H1 (cell line): ENCODE measurements around the gene KRT1. TPM values are rescaled to one million over a fixed set of nuclear protein-coding genes. Genes with fewer than 3 reads are reported as not detected.

ENCODE experiments used
- CTCF ChIA-PET: fragments of 300-600 bp; sonication (Branson Sonifier 250); formaldehyde crosslinking; loops from one replicate; lab custom pipeline; 2021; ENCODE audit not compliant: partially characterized antibody; lab: Charles Lee
- POLR2A ChIA-PET: fragments of 300-600 bp; sonication (Branson Sonifier 250); formaldehyde crosslinking; loops from one replicate; lab custom pipeline; 2021; ENCODE audit warnings: inconsistent platforms; ENCODE audit not compliant: partially characterized antibody; lab: Charles Lee
- DNase-seq, 2 experiments: peaks; one replicate each; pipeline versions ENCODE4 v3.0.0 to v3.0.0-alpha.2; 2010 to 2022; ENCODE audit warnings: low spot score in 2 of 2, low read depth in 1 of 2, mixed read lengths in 1 of 2
- FAIRE-seq: peaks from 2 replicates; lab custom pipeline; 2011; peaks lifted over from hg19 to GRCh38; lab: Jason Lieb, UNC
- H2AFZ ChIP-seq: 2 replicates; pipeline ENCODE4 v1.8.1; 2012; ENCODE audit warnings: low read length, inconsistent platforms
- H2AK5ac ChIP-seq: 2 replicates; pipeline ENCODE4 v1.6.1; 2013; ENCODE audit warnings: low read depth, low read length
- H2BK120ac ChIP-seq: replicated peaks from 2 replicates; pipeline ENCODE3; 2013; ENCODE audit warnings: low read depth, low read length, inconsistent platforms
- H2BK12ac ChIP-seq: 2 replicates; pipeline ENCODE4 v1.6.1; 2013; ENCODE audit warnings: low read depth, low read length
- H2BK15ac ChIP-seq: 2 replicates; pipeline ENCODE4 v1.6.1; 2013; ENCODE audit warnings: low read length
- H2BK20ac ChIP-seq: 2 replicates; pipeline ENCODE4 v1.6.1; 2013; ENCODE audit warnings: low read length
- H2BK5ac ChIP-seq: 2 replicates; pipeline ENCODE4 v1.6.1; 2013; ENCODE audit warnings: low read depth, low read length
- H3K14ac ChIP-seq: 2 replicates; pipeline ENCODE4 v1.6.1; 2013; ENCODE audit warnings: inconsistent platforms; ENCODE audit not compliant: insufficient read length
- H3K18ac ChIP-seq: 2 replicates; pipeline ENCODE4 v1.6.1; 2013; ENCODE audit warnings: low read length; ENCODE audit errors: extremely low read depth
- H3K23ac ChIP-seq: 2 replicates; pipeline ENCODE4 v1.6.1; 2013; ENCODE audit warnings: inconsistent platforms; ENCODE audit not compliant: insufficient read length
- H3K23me2 ChIP-seq: 2 replicates; pipeline ENCODE4 v1.6.1; 2013; ENCODE audit warnings: low read depth, low read length
- H3K27ac ChIP-seq: 2 replicates; pipeline ENCODE4 v1.6.1; 2011; ENCODE audit warnings: low read depth, low read length, inconsistent platforms
- H3K27me3 ChIP-seq, 4 experiments: replicated peaks in 1 of 4; 1 replicate in 1 of 4; 2 replicates in 3 of 4; pipeline versions ENCODE4 v1.6.1 to v1.8.1; 2011 to 2013; ENCODE audit warnings: low read length in 3 of 4, mild to moderate bottlenecking in 3 of 4, inconsistent platforms in 2 of 4, mixed read lengths in 2 of 4, moderate library complexity in 1 of 4; ENCODE audit not compliant: control insufficient read depth in 3 of 4, insufficient read depth in 3 of 4; ENCODE audit errors: extremely low read depth in 1 of 4
- H3K36me3 ChIP-seq, 4 experiments: 2 replicates each; pipeline versions ENCODE4 v1.6.1 to v1.8.1; 2011 to 2013; ENCODE audit warnings: mild to moderate bottlenecking in 4 of 4, low read length in 3 of 4, moderate library complexity in 2 of 4, control low read depth in 1 of 4, inconsistent platforms in 1 of 4; ENCODE audit not compliant: insufficient read depth in 4 of 4, control insufficient read depth in 2 of 4
- H3K4ac ChIP-seq: replicated peaks from 2 replicates; pipeline ENCODE3; 2013; ENCODE audit warnings: low read length, low read depth, mixed read lengths, inconsistent platforms; ENCODE audit not compliant: insufficient read length
- H3K4me1 ChIP-seq, 4 experiments: replicated peaks in 1 of 4; 1 replicate in 1 of 4; 2 replicates in 3 of 4; pipeline versions ENCODE4 v1.6.1 to v1.8.1; 2011 to 2013; ENCODE audit warnings: low read length in 3 of 4, inconsistent platforms in 2 of 4, mixed read lengths in 1 of 4; ENCODE audit not compliant: insufficient read depth in 4 of 4, control insufficient read depth in 3 of 4
- H3K4me2 ChIP-seq, 2 experiments: 2 replicates each; pipeline versions ENCODE4 v1.6.1 to v1.8.1; 2011 to 2013; ENCODE audit warnings: low read depth in 2 of 2, low read length in 2 of 2, control low read depth in 1 of 2, inconsistent platforms in 1 of 2, mild to moderate bottlenecking in 1 of 2; ENCODE audit not compliant: insufficient read depth in 1 of 2
- H3K4me3 ChIP-seq, 4 experiments: fragments of 200-600, 300-600 bp in 1 of 4; sonication (generic), shearing (Covaris generic), sonication (Bioruptor Twin) in 1 of 4; 2 replicates each; pipeline versions ENCODE4 v1.5.1 to v1.8.1; 2011 to 2016; ENCODE audit warnings: low read length in 4 of 4, low read depth in 3 of 4, control low read depth in 2 of 4, inconsistent platforms in 2 of 4, mild to moderate bottlenecking in 2 of 4, mixed read lengths in 1 of 4, moderate library complexity in 1 of 4; ENCODE audit not compliant: insufficient read depth in 2 of 4; ENCODE audit errors: extremely low read depth in 1 of 4
- H3K56ac ChIP-seq: replicated peaks from 2 replicates; pipeline ENCODE3; 2013; ENCODE audit warnings: low read depth, mild to moderate bottlenecking, mixed read lengths, low read length, inconsistent platforms; ENCODE audit not compliant: insufficient read length
- H3K79me1 ChIP-seq: 2 replicates; pipeline ENCODE4 v1.6.1; 2013; ENCODE audit warnings: low read depth, low read length, control low read depth
- H3K79me2 ChIP-seq, 2 experiments: 2 replicates each; pipeline versions ENCODE4 v1.6.1 to v1.8.1; 2012 to 2013; ENCODE audit warnings: low read length in 2 of 2, mild to moderate bottlenecking in 2 of 2, inconsistent platforms in 1 of 2; ENCODE audit not compliant: insufficient read depth in 2 of 2, control insufficient read depth in 1 of 2
- H3K9ac ChIP-seq, 4 experiments: replicated peaks in 1 of 4; 1 replicate in 1 of 4; 2 replicates in 3 of 4; pipeline versions ENCODE4 v1.6.1 to v1.8.1; 2011 to 2013; ENCODE audit warnings: low read depth in 3 of 4, low read length in 3 of 4, control low read depth in 2 of 4, mild to moderate bottlenecking in 2 of 4, moderate library complexity in 2 of 4, inconsistent platforms in 1 of 4; ENCODE audit errors: extremely low read depth in 1 of 4
- H3K9me3 ChIP-seq, 2 experiments: 2 replicates each; pipeline versions ENCODE4 v1.6.1 to v1.8.1; 2012 to 2013; ENCODE audit warnings: mild to moderate bottlenecking in 2 of 2, moderate library complexity in 2 of 2, control low read depth in 1 of 2, inconsistent platforms in 1 of 2, low read depth in 1 of 2, low read length in 1 of 2, mixed read lengths in 1 of 2; ENCODE audit not compliant: insufficient read depth in 2 of 2
- H4K20me1 ChIP-seq, 2 experiments: replicated peaks in 1 of 2; 2 replicates each; pipeline versions ENCODE3 to v1.8.1; 2011 to 2013; ENCODE audit warnings: inconsistent platforms in 2 of 2, low read length in 2 of 2, mild to moderate bottlenecking in 1 of 2; ENCODE audit not compliant: insufficient read depth in 2 of 2, control insufficient read depth in 1 of 2
- H4K5ac ChIP-seq: 2 replicates; pipeline ENCODE4 v1.6.1; 2013; ENCODE audit warnings: low read length, low read depth, mixed read lengths, inconsistent platforms; ENCODE audit not compliant: insufficient read length
- H4K8ac ChIP-seq: 2 replicates; pipeline ENCODE4 v1.8.0; 2013; ENCODE audit warnings: mild to moderate bottlenecking, moderate library complexity, low read length, inconsistent platforms; ENCODE audit not compliant: insufficient read depth; ENCODE audit errors: extremely low read depth
- H4K91ac ChIP-seq: replicated peaks from 2 replicates; pipeline ENCODE3; 2013; ENCODE audit warnings: low read length, mixed read lengths, inconsistent platforms; ENCODE audit not compliant: insufficient read length
- POLR2AphosphoS5 ChIP-seq: IDR thresholded peaks from 2 replicates; pipeline ENCODE4 v1.6.1; 2011; ENCODE audit warnings: low read depth, low read length
- WGBS, 2 experiments: shearing (Covaris generic) in 1 of 2; methylation state at CpG; one replicate each; pipeline versions ENCODE4 v1.1.6 to v1.1.7; 2013 to 2015; ENCODE audit warnings: low lambda C conversion rate in 2 of 2, mixed read lengths in 2 of 2, inconsistent platforms in 1 of 2, low coverage in 1 of 2, missing lambda C conversion rate in 1 of 2; ENCODE audit not compliant: insufficient replicate concordance in 2 of 2, insufficient coverage in 1 of 2, insufficient read length in 1 of 2; ENCODE audit errors: extremely low coverage in 1 of 2, missing lambda C conversion rate in 1 of 2; 5-methylcytosine and 5-hydroxymethylcytosine counted together
- polyA plus RNA-seq, 7 experiments: library from polyadenylated mRNA; depleted of rRNA in 3 of 7; stranded (reverse) in 5 of 7; unstranded in 2 of 7; fragments of >200 nt in 5 of 7; fragments of 200-250 nt in 2 of 7; gene quantifications; 1 replicate in 5 of 7; 2 replicates in 1 of 7; 4 replicates in 1 of 7; pipeline versions ENCODE4 v1.2.1 to v1.2.3, GENCODE V29; 2011 to 2013; ENCODE audit warnings: missing spikeins in 2 of 7, mixed read lengths in 2 of 7
- total RNA-seq: library from RNA; stranded (reverse); fragmentation: NEBNext Ultra II Directional; extraction: Animal tissue kit (Norgen Biotek cat#: 25700); gene quantifications from 2 replicates; pipeline ENCODE4 v1.2.1, GENCODE V29; 2021
- TF ChIP-seq, protein P1 (sequence below), 3 experiments: IDR thresholded peaks; 1 replicate in 2 of 3; 2 replicates in 1 of 3; pipeline versions ENCODE4 v1.5.1 to v1.6.1; 2011; ENCODE audit warnings: low read length in 3 of 3, mild to moderate bottlenecking in 3 of 3, inconsistent platforms in 2 of 3, low read depth in 1 of 3, moderate library complexity in 1 of 3; ENCODE audit not compliant: insufficient read depth in 1 of 3; ENCODE audit errors: control extremely low read depth in 1 of 3

KRT1 gene
- total and polyA plus RNA-seq, 2 of the 8 experiments (the other 6 are each of a cell fraction or from before 2014, with no cell fraction given), result not detected

DNA sequence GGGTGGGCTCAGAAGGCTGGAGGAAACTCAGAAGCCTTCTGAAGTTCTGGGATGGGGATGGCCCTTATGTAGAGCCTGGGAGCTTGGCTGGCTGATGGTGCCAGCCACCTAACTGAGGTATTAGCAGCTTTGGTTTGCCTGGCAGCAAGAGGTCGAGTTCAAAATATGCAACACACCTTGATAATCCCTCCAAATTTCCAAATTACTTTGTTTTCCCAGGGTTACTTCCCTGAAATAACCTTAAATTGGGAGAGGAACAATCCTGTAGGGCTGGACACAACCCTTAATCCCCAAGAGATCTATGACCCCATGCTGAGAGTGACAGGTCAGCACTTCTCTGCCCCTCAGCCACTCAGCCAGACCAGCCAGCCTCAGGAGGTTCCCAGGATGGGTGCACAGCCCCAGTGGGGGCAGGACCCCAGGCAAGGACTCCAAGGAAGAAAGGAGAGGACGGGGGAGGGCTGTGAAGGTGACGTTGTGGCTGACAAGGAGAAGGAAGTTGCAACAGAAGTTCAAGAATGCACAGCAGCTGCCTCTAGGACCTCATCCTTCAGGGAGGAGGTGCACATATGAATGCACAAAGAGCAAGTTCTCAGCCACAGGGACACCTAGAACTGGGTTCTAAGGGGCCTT is 41.7 kb upstream of the KRT1 start:
- Histone ChIP-seq H4K5ac (no peak overlapping the region), H3K9ac (no peak overlapping the region), H2BK120ac (no peak overlapping the region), H2AFZ (no peak overlapping the region), H3K9me3 (no peaks in the 10 kb centered on the region), H3K23me2 (no peaks in the 10 kb centered on the region), H3K56ac (no peak overlapping the region), H3K79me2 (no peaks in the 10 kb centered on the region), H2AK5ac (no peak overlapping the region), H2BK5ac (no peak overlapping the region), H3K4me2 (no peak overlapping the region), H2BK12ac (no peak overlapping the region), H3K4me1 (no peaks in the 10 kb centered on the region), H3K27ac (no peak overlapping the region), H4K8ac (no peak overlapping the region; the same call in 1 of the 2 replicates), H2BK15ac (no peak overlapping the region), H4K20me1 (no peaks in the 10 kb centered on the region), H3K23ac (no peak overlapping the region), H3K18ac (no peak overlapping the region), H3K27me3 (peaks cover 0 to 2% (median 0%) of the 10 kb centered on the region in 4 experiments; a peak in 3 of 7 replicates), H3K4me3 (no peak overlapping the region), H3K14ac (no peak overlapping the region), H3K79me1 (no peaks in the 10 kb centered on the region), H2BK20ac (no peak overlapping the region), H3K4ac (no peak overlapping the region), H3K36me3 (no peaks in the 10 kb centered on the region), H4K91ac (no peak overlapping the region)
- DNase-seq (no peak), FAIRE-seq (no peak)
- WGBS, 2 experiments, result 51% methylated on average over 3 of the region's 3 CpGs; no CpG with 5 or more reads in 1 of the 2 experiments
- CTCF ChIA-PET, result interaction anchor here (1.3 kb wide), 1 partner anchor 30 kb away, joined by 4 read pairs; no protein-coding TSS in a partner anchor
- TF ChIP-seq, protein P1, sequence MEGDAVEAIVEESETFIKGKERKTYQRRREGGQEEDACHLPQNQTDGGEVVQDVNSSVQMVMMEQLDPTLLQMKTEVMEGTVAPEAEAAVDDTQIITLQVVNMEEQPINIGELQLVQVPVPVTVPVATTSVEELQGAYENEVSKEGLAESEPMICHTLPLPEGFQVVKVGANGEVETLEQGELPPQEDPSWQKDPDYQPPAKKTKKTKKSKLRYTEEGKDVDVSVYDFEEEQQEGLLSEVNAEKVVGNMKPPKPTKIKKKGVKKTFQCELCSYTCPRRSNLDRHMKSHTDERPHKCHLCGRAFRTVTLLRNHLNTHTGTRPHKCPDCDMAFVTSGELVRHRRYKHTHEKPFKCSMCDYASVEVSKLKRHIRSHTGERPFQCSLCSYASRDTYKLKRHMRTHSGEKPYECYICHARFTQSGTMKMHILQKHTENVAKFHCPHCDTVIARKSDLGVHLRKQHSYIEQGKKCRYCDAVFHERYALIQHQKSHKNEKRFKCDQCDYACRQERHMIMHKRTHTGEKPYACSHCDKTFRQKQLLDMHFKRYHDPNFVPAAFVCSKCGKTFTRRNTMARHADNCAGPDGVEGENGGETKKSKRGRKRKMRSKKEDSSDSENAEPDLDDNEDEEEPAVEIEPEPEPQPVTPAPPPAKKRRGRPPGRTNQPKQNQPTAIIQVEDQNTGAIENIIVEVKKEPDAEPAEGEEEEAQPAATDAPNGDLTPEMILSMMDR (IDR thresholded peaks at IDR 0.05; ENCODE audit: control extremely low read depth in 1 of 3, insufficient read depth in 1 of 3, low read depth in 1 of 3, low read length in 3 of 3), result no peak
- no peak for TF ChIP-seq POLR2AphosphoS5
- POLR2A ChIA-PET, result interaction anchor here (0.6 kb wide), 1 partner anchor 247 kb away, joined by 3 read pairs; no protein-coding TSS in a partner anchor
